H1 (cell line): ENCODE measurements around the gene LGALSL.

Experiments
- ATF3 ChIP-seq: IDR thresholded peaks from 2 replicates; pipeline ENCODE4 v1.6.1; 2011; ENCODE audit warnings: low read depth, mild to moderate bottlenecking, low read length; ENCODE audit not compliant: insufficient read depth
- CTCF ChIP-seq, 3 experiments: IDR thresholded peaks; 1 replicate in 2 of 3; 2 replicates in 1 of 3; pipeline versions ENCODE4 v1.5.1 to v1.6.1; 2011; ENCODE audit warnings: low read length in 3 of 3, mild to moderate bottlenecking in 3 of 3, inconsistent platforms in 2 of 3, low read depth in 1 of 3, moderate library complexity in 1 of 3; ENCODE audit not compliant: insufficient read depth in 1 of 3; ENCODE audit errors: control extremely low read depth in 1 of 3
- EZH2 ChIP-seq: fragments of 200-600 bp; sonication (generic); IDR thresholded peaks from 2 replicates; pipeline ENCODE4 v1.7.1; 2012; ENCODE audit warnings: low read depth, mild to moderate bottlenecking, moderate library complexity, low read length, inconsistent platforms; ENCODE audit not compliant: severe bottlenecking
- NRF1 ChIP-seq: IDR thresholded peaks from 2 replicates; pipeline ENCODE4 v1.6.1; 2011; ENCODE audit warnings: mild to moderate bottlenecking, low read depth, low read length, improper control_type of control experiment
- POLR2A ChIP-seq, 2 experiments: IDR thresholded peaks; 1 replicate in 1 of 2; 2 replicates in 1 of 2; pipeline ENCODE4 v1.6.1; 2011; ENCODE audit warnings: low read depth in 2 of 2, low read length in 2 of 2, mild to moderate bottlenecking in 2 of 2; ENCODE audit errors: control extremely low read depth in 1 of 2
- POLR2AphosphoS5 ChIP-seq: IDR thresholded peaks from 2 replicates; pipeline ENCODE4 v1.6.1; 2011; ENCODE audit warnings: low read depth, low read length
- RAD21 ChIP-seq, 2 experiments: IDR thresholded peaks in 1 of 2; conservative IDR thresholded peaks in 1 of 2; 2 replicates each; pipeline ENCODE4 v1.6.1; 2011; ENCODE audit warnings: low read depth in 2 of 2, low read length in 2 of 2, improper control_type of control experiment in 1 of 2, inconsistent platforms in 1 of 2, mild to moderate bottlenecking in 1 of 2, moderate library complexity in 1 of 2
- SIRT6 ChIP-seq: IDR thresholded peaks from one replicate; pipeline ENCODE4 v1.7.1; 2012; ENCODE audit warnings: low read length, inconsistent platforms
- TAF1 ChIP-seq: IDR thresholded peaks from 2 replicates; pipeline ENCODE4 v1.6.1; 2011; ENCODE audit warnings: mild to moderate bottlenecking, low read depth, low read length
- ZNF274 ChIP-seq: IDR thresholded peaks from 2 replicates; pipeline ENCODE4 v1.7.0; 2012; ENCODE audit warnings: low read length, borderline replicate concordance; ENCODE audit errors: extremely low read depth

GRCh38 chr2:64481665-64482064, 27.7 kb downstream of the LGALSL start:
- TF ChIP-seq POLR2AphosphoS5: no peak
- TF ChIP-seq EZH2: no peak
- TF ChIP-seq ATF3: no peak
- no peak for TF ChIP-seq CTCF (IDR thresholded peaks at IDR 0.05; ENCODE audit: control extremely low read depth in 1 of 3, insufficient read depth in 1 of 3, low read depth in 1 of 3, low read length in 3 of 3)
- no peak for TF ChIP-seq RAD21 (IDR thresholded peaks at IDR 0.05 in 1 of 2, conservative IDR thresholded peaks at IDR 0.05 in 1 of 2; ENCODE audit: low read depth in 2 of 2, low read length in 2 of 2)
- TF ChIP-seq NRF1: no peak
- TF ChIP-seq SIRT6: no peak
- TF ChIP-seq POLR2A (IDR thresholded peaks at IDR 0.05; ENCODE audit: control extremely low read depth in 1 of 2, low read depth in 2 of 2, low read length in 2 of 2): no peak
- no peak for TF ChIP-seq ZNF274
- TF ChIP-seq TAF1: no peak
